Activated CD4-positive, CD25-positive, alpha-beta regulatory T cell treated with anti-CD3 and anti-CD28 coated beads, Interleukin-2, amount 50 U/mL, for 24 hours (primary cell): ENCODE data around the gene VEPH1.

Source experiments
- ATAC-seq, 2 donors: fragments of 150-1000 bp; cut with Tn5 transposase; one replicate each; pipeline ENCODE4 v1.10.0; 2021; ENCODE audit warnings: mild to moderate bottlenecking in 1 of 2, moderate library complexity in 1 of 2

The VEPH1 gene

DNA sequence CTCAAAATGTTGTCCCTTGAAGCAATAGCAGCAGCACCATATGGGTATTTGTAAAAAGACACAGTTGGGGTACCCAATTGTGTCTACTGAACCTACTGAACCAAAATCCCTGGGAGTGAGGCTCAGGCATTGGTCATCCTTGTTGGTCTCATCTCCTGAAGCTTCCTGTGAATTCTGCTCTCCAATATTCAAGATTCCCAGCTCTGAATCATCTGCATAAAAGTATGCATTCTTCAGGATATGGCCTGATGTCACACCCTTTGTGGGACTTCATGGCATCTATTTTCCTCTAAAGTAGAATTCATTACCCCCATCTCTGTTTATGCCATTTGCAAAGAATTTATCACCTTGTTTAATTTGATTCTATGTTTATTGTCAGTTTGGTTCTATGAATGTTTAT, 79.9 kb downstream of the VEPH1 start:
- no peak for ATAC-seq

DNA sequence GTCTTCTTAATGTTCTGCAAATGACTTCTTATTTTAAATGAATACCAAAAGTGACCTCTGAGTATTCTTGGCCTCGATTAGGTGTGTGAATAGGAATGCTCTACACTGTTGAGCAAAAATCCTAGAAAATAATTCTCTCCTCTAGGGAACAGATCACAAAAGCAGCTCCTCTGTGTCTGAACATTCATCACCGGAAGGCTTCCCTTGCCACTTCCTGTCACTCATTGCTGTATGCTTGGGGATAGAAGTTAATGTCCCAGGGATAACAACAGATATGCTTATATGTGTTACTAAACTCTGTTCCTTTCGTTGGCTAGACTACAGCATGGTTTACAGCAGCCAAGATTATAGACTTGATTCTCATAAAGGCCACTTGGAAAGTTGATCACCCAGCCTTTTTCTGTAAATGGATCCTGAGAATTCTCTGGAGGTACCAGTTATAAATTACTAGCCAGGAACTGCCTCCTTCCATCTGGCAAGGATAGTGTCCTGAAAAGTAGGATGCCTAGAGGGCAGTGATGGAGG, 82.5 kb downstream of the VEPH1 start:
- ATAC-seq, result no peak

DNA sequence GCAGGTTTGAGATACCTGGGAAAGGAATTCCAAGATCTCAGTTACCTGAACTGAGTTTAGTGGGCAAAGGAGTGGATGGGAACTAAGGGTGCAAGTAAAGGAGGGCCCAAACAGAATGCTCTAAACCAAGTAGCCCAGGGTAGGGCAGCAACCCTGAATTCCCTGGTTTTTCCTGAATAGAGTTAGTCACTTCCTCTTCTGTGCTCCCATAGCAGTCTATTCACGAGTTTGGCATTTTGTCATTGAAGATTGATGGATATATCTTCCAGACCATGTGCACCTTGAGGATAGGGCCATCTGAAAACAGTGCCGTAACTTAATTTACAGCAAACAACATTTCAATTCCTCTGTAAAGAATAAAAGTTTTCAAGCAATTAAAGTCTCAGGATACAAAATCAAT, 85.1 kb downstream of the VEPH1 start:
- ATAC-seq, result no peak

DNA sequence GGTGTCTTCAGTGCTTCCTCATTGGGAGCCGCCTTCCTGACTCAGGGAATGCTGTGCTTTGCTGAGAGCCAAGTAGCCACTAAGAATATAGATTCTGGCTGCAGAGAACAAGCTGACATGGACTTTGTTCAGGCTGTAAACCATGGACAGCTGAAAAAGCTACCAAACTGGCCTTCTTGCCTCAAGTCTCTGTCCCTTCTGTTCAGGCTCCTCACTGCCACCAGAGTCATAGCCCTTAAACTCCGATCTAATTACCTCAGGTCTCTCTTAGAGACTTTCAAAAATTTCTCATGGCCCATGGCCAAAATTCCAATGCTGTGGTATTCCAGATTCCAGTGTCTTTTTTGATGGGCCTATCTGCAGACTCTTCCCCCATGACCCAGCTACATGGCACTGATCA, 86.0 kb downstream of the VEPH1 start:
- no peak for ATAC-seq

DNA sequence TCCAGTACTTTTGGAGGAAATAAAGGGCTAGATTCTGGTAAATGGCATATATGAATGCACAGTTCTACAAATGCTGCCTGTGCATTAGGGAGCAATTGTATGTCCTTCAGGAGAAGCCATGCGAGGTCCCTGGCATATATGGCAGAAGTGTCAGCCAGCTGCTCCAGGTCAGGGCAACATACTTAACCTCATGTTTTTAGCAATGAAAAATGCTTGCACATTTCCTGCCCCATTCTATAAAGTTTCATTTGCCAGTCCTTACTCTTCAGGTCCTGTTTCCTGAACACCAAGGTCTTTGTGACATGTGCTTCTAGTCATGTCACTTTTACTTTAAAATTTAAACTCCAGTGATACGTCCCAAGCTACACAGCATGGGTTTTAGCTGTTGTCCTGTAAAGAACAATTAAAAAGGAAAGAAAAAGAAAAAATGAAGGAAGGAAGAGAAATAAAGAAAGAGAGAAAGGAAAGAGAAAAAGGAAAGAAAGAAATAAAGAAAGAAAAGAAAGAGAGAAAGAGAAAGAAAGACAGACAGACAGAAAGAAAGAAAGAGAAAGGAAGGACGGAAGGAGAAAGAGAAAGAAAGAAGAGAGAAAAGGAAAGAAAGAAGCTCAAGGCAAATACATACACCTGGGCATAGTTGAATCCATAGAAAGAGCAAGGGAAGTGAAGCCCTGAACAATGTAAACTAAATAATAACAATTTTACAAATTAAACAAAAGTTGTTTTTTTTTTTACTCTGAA, 86.7 kb downstream of the VEPH1 start:
- no peak for ATAC-seq

DNA sequence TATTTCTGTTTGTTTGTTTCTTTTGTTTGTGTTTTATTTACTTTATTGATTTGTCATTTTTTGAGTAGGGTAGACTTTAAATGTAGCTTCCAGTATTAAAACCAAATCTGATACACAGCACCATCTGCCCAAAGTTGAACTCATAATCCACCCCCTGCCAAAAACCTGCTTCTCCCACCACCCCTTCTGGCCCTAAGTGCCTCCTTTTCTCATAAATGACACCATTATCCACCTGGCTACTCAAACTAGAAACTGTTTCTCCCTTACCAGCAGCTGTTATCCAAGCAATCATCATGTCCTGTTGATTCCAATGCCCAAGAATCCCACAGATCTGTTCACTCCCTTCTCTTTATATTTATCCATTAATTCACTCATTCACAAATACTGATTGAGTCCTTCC, 88.4 kb downstream of the VEPH1 start:
- ATAC-seq, result no peak

DNA sequence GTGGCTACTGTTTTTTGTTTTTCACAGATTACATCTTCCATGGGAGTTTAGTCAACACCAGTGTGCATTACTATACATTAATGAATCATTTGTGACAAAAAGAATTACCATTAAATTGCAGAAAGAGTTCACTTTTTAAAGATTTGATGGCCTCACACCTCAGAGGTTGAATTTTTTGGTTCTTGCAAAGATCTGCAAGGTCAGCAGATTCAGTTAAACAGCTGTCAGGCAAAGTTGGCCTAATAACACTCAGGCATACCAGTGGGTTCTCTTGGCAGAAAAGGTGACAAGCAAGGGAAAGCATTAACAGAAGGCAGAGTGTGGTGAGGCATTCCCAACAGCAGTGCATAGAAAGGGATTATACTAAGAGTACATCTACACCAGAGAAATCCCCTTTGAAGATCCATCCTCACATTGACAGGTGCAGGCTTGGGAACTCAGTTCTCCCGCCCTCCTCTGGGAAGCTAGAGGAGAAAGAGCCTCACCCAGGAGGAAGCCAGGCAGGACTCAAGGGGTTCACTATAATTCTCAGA, 90.8 kb downstream of the VEPH1 start:
- no peak for ATAC-seq

DNA sequence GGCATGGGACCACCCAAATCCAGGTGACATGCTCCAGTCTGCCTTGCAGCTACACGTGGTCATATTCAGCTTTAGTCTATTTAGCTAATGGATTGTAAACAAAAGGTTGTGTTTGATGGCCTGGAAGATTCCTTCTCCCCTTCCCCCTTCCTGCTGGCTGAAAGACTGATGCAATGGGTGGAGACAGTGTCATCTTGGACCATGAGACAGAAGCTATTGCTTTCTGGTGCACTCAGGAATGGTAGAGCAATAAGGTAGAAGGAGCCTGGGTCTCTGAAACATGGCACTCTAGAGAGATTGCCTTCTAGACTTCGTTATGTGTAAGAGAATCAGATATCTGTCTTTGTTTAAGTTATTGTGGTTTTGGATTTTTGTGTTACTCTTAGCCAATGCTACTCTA, 92.3 kb downstream of the VEPH1 start:
- no peak for ATAC-seq

DNA sequence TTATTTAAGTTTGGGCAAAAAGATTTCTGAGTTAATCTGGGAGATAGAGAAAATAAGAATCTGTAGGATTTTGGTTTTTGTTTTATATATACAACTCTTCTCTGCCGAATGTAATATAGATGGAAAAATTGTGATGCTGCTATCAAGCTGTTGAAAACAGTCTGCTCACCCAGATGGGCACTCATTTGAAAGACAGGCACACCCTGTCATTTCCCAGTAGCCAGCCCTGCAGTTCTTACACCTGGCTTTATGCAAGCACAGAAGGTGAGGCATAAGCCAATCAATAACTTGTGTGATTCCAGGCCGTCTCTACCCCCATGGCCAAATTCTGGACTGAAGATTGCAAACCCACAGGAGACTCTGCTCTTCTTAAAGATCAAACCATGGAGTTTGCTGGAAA, 93.7 kb downstream of the VEPH1 start:
- ATAC-seq, result no peak

DNA sequence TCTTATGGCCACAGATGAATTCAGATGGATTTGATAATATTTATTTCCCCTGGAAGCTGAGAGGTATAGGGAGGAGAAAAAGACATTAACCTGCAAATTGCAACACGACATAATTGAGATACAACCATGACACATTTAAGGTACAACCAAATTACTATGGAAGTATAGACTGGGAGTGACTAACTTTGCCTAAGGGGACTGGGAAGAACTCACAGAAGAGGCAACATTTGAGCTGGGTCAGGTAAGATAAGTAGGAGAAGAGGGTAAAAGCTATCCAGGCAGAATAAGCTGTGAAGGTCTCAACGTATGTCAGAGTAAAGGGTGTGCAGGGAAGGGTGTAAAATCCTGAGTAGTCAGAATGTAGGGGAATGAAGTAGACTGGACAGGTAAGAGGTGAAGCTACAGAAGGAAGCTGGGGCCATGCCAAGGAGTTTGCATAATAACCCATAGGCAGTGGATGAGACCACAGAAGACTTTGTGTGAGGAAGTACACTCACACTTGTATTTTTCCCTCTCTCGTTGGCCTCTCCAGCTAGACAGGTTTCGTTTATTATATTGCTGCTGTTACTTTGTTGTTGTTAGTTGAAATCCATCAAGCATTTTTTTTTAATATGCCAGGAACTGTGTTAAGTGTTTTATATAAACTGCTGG, 94.6 kb downstream of the VEPH1 start:
- no peak for ATAC-seq

DNA sequence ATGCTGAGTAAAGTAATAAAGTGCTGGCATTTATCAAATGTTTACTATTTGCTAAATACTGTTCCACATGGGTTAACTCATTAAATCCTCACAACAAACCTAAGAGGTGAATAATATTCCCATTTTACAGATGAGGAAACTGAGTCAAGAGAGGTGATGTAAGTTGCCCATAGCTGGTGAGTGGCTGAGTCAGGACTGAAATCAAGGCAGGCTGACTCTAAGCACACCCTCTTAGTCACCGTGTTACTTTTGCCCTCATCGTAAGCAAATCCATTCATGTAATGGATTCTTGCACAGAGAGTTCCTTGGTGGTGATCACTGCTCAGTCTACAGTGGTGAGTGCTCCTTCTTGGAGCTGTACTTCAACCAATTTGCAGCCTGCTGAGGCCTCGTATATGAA, 95.4 kb downstream of the VEPH1 start:
- no peak for ATAC-seq

DNA sequence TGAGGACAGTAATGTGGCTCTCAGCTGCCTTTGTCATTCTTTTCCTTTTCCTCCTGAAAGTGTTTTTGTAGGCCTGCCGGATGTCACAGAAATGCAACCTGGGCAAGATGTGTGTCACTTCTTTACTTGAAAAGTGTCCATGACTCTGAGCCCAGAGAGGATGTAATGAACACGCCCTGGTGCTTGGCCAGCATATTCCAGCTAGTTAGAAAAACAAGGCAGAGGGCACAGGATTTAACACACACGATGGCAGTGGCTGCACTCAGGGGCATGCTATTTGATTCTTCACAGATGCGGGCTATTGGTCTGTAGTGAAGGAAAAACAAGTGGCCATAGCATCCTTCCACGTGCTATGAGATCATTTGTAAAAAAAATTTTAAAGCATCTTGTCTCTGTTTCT, 96.8 kb downstream of the VEPH1 start:
- no peak for ATAC-seq

DNA sequence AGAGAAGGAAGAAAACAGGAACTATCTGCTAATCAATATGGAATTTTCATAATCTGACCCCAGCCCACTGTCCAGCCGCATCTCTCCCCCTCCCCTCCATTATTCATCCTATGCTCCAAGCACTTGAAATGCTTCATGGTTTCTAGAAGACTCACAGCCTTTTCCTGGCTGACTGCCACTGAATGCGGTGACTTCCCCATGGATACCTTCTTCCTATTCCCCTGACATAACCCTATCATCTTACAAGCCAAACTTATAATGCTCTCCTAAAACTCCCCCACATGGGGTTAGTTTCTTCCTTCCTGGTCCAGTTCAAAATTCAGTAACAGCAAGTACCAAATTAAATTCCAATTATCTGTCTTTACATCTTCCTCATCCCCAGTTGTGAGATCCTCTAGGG, 97.8 kb downstream of the VEPH1 start:
- ATAC-seq, result no peak

DNA sequence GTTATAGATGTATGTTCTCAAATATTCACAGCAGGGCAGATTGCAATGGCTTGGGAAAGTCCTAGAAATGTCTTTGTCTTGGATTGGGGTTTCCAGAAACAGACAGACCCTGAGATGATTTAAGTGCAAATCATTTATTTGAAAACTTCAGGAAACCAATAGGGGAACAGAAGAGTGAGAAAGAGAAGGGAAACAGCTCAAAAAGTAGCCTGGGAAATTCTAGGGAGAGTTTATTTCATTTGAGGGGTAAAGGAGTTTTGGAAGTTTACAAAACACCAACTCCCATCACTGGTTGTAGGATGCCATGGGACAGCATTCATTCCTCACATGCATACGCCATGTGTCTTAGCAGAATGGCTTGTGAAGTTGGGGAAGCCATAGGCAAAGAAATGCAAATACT, 98.8 kb downstream of the VEPH1 start:
- ATAC-seq, result no peak

DNA sequence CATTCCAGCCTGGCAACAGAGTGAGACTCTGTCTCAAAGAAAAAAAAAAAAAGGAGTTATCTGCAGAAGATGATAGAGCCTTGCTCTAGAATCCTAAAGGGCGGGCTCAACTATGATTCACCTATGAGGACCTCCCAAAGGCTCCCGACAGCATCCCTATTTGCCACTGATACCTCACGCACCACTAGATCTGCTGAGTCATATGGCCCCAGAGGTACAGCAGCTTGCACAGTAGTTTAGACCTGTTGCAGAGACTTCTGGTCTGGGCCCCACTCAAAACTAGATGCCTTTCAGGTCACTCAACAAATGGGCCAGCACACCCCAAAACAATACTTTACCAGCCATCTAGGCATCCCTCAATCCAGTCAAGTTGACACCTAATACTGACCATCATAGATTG, 104.6 kb downstream of the VEPH1 start:
- no peak for ATAC-seq

DNA sequence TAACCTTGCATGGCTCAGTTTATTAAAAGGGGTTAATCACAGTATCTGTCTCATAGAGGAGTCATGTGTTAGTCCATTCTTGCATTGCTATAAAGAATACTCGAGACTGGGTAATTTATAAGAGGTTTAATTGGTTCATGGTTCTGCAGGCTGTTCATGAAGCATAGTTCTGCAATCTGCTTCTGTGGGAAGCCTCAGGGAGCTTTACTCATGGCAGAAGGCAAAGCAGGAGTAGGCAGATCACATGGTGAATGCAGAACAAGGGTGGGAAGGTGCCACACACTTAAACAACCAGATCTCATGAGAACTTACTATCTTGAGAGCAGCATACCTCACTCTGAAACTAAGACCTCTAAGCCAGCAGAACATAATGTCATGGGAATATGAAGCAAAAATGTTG, 108.8 kb downstream of the VEPH1 start:
- ATAC-seq, result no peak

DNA sequence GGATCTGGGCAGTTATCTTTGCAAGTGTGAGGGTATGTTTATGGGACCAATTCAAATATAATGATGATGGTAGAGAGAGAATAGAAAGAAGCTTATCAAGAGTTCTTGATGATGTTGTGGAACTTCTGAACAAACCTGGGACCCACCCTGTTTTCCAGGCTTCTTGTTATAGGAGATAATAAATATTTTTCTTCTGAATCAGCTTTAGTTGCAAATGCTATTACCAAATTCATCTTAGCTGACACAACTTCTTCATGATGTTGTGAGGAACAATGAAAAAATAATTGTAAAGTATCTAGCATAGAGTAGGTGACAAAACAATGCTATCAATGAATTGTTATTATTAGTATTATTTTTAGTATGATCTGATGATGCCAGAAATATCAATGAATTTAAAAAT, 110.1 kb downstream of the VEPH1 start:
- ATAC-seq, result no peak

DNA sequence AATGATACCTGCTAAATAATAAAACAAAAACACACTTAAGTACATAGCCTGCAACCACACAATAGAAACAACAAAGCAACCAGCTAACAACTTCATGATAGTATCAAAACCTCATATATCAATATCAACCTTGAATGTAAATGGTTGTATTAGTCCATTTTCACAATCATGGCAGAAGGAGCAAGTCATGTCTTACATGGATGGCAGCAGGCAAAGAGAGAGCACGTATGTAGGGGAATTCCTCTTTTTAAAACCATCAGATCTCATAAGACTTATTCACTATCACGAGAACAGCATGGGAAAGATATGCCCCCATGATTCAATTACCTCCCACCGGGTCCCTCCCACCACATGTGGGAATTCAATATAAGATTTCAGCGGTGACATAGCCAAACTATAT, 111.1 kb downstream of the VEPH1 start:
- no peak for ATAC-seq

DNA sequence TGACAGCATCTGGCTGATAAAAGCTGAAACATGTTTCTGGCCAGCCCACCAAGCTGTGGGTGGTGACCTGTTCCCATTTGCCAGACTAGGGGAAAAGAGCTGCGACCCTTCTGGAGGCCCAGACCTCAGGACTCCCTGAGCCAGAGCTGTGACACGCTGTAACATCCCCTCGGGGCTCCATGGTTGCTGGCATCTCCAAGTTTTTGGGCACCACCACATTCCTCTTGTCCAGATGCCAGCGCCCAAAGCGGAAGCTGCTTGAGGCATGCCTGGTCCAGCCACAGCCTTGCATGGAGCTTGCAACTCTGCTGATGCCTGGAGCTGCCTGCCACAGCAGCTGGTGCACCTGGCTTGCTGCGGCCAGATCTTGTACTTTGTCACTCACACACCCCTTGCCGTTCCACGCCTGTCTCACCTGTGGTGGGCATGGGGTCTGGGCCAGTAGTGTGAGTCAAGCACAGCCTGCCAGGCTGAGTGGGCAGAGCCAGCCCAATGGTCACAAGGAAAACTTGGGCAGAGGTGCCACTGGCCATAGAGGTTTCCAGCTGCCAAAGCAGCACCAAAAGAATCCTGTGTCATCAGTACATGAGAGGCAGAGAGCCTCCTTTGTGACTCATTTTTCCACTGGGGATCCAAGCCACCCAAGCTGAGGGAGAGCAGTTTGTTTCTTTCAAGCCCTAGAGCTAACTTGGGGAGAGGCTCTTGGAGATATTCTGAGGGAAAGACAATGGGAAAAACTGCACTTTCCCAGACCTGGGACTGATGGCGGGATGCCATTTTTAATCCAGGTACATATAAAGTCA, 112.3 kb downstream of the VEPH1 start:
- ATAC-seq, result no peak

DNA sequence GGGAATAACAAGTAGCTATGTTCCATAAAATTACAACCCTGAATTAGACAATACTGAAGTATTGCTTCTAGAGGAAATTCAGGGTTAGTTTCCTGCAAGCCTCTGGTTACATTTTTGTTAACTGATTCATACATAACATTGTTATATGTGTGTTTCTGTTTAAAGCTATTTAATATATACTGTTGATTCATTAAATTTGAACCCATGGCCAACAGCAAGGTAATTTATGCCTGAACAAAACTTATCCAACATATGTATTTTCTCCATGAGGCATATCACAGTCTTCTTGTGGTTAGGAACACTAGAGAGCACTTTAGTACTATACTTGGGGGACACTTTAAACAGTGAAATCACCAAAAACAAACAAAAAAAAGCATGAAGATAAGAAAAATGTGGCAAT, 114.2 kb downstream of the VEPH1 start:
- no peak for ATAC-seq

DNA sequence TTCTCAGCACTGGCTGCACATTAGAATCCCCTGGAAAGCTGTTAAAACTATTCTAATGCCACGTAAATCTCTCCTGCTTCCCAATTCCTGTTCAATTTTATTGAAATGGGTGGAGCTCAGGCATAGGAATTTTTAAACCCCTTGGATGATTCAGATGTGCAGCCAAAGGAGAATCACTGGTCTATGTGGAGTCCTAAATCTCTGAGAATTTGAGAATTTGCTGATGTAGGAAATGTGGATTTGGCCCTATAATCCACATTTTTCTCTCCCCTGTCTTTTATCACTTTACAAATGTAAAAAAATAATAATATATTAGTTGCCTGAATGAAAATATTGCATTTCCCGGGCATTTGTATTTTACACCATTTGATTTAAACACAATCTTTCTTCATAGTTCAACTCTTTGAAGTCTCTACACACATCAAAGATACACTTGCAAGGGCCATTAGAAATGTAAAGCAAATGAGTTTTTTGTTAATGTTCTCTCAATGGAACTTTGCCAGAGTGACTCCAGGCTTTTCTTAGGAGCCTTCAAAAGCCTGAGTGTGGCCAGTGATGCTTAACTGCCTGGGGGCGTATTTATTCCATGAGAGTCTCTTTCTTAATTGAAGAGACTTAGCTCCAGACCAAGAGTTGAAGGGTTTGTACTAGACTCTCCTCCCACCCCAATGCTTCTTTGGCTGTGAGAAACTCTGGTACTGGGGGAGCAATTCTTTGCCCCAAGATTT, 115.3 kb downstream of the VEPH1 start:
- ATAC-seq, result no peak

DNA sequence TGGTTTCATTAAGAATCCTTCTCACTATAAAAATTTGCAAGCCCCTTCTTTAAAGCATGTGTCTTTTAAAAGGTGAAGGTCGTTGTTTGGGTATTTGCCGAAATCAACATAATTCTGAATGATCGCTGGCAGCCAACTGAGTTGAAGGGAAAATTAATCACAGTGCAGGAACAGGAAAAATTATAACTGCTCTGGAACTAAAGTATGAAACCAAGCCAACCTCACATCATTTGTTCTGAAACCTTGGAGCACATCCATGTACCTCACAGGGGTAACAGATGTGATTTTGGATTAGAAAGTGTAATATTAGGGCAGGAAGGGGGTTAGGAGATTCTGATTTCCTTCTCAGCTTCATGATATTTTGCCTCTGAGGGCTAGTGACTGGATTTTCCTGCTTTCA, 118.7 kb downstream of the VEPH1 start:
- no peak for ATAC-seq

DNA sequence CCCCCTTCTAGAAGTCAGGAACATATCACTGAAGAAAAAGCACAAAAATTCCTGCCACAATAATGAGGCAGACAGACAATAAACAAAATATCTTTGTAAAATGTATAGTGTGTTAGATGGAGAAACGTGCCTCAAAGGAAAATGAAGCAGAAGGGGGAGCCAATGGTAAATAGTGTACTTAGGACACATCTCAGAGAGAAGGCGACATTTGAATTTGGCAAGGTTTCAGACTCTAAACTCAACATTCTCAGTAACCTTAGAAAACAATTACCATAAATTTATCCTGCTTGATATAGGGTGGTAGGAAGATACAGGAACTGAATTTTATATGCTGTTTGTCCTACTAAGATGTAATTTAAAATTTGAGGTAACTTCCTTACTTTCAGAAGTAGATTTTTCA, 119.2 kb downstream of the VEPH1 start:
- ATAC-seq, result no peak
